ENCODE results near the gene SYT2.

- no peak for TF ChIP-seq POLR2AphosphoS5 (IDR thresholded peaks at IDR 0.05; ENCODE audit: low read depth, low read length)
- TF ChIP-seq SIN3A (IDR thresholded peaks at IDR 0.05; ENCODE audit: borderline replicate concordance, insufficient read depth, low read length): no peak
Observed at GRCh38 chr1:202702088-202702487, 8.2 kb downstream of the SYT2 start.

All from PFSK-1 (cell line).